HG02623 (cell line): ENCODE results near the gene DYSF.
"Not testable (repeated sequence)": the region's sequence is repeated elsewhere in the genome, so short reads cannot be mapped to it uniquely, and the experiment has no call there.

Source experiments
- ATAC-seq: cut with Tn5 transposase; IDR thresholded peaks from one replicate; pipeline ENCODE4 v1.9.1; 2021; ENCODE audit warnings: moderate library complexity; ENCODE audit not compliant: unreplicated experiment

The DYSF gene

DNA sequence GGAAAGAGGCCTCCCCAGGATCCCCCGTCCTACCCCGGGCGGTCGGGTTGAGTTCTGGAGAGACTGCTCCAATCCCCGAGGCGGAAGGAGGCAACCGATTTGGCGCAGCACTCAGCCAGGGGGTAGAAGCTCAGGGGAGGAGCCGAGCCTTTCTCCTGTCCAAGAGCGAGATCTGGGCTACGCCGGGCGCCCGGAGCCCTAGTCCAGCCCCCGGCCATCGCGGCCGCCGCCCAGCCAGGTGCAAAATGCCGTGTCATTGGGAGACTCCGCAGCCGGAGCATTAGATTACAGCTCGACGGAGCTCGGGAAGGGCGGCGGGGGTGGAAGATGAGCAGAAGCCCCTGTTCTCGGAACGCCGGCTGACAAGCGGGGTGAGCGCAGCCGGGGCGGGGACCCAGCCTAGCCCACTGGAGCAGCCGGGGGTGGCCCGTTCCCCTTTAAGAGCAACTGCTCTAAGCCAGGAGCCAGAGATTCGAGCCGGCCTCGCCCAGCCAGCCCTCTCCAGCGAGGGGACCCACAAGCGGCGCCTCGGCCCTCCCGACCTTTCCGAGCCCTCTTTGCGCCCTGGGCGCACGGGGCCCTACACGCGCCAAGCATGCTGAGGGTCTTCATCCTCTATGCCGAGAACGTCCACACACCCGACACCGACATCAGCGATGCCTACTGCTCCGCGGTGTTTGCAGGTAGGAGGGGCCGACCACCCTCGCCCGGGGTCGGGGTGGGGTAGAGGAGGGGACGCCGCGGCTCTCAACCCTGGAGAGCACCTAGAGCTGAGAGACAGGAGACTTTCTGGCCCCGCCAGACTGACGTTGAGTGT lies at the start of gene DYSF:
Gene DYSF (plus strand): TSS at position 158 of the 817 bp plus-strand sequence.
- ATAC-seq, result no peak

DNA sequence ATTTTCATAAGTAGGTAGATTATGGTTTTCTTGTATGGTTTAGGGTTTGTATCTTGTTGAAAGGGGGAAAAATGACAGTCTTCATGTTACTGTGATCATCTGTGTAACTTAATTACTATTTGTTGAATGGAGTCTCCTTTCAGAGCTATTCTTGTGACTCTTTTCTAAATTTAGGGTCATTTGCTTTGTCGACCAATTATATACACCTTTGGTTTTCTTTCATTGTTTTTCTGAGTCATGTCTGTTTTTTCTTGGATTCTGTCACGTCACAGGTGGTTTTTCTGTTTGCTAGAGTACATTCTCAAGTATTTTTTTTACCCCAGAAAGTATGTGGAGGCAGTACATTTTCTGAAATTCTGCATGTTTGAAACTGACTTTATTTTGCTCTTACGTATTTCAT lies 43.8 kb upstream of the DYSF start:
- no peak for ATAC-seq

DNA sequence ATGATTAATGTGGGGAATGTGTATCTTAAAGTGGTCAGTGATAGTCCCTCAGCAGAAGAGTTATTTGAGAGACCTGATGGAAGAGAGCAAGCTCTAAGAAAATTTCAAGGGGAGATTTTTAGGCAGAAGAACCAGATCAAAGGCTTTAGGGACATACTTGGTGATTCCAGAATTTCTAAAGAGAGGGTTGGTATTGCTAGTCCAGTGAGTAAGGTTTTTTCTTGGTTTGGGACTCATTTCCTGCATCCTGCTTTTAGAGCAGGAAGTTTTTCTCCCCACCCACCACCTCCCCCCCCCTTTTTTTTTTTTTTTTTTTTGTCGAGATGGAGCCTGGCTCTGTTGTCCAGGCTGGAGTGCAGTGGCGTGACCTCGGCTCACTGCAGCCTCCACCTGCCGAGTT lies 42.7 kb upstream of the DYSF start:
- ATAC-seq, result no peak

DNA sequence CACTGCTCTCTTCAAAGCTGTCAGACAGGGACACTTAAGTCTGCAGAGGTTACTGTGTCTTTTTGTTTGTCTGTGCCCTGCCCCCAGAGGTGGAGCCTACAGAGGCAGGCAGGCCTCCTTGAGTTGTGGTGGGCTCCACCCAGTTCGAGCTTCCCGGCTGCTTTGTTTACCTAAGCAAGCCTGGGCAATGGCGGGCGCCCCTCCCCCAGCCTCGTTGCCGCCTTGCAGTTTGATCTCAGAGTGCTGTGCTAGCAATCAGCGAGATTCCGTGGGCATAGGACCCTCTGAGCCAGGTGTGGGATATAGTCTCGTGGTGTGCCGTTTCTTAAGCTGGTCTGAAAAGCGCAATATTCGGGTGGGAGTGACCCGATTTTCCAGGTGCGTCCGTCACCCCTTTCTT lies 36.5 kb upstream of the DYSF start:
- not testable (repeated sequence) for ATAC-seq

DNA sequence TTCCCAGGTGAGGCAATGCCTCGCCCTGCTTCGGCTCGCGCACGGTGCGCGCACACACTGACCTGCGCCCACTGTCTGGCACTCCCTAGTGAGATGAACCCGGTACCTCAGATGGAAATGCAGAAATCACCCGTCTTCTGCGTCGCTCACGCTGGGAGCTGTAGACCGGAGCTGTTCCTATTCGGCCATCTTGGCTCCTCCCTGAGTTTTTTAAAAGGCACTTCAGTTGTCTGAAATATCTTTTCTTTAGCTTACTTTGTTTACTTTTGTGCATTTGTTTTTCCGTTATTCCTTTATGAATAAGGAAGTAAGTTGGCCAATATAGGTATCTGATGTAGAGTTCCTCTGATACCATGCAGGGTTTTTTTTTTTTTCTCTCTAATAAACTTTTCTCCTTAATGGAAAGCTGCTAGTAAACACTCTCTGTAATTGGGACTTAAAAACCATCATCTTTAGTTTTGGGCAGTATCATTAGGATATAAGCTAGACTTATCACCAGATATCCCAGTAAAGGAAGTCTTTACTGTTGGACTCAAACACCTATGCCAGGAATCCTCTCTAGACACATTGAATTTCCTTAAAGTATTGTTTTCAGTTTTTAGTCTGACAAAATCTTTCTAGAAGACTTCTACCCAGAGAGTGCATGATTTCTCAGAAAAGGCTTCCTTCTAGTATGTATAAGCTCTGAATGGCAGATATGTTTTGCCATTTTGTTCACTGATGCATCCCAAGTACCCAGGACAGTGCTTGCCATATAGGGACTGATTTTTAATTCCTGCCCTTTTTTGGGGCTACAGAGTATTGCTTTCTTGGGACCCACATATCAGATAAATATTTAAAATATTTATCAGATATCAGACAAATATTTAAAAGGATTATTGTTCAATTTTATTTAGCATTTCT lies 35.8 kb upstream of the DYSF start:
- ATAC-seq, result no peak

DNA sequence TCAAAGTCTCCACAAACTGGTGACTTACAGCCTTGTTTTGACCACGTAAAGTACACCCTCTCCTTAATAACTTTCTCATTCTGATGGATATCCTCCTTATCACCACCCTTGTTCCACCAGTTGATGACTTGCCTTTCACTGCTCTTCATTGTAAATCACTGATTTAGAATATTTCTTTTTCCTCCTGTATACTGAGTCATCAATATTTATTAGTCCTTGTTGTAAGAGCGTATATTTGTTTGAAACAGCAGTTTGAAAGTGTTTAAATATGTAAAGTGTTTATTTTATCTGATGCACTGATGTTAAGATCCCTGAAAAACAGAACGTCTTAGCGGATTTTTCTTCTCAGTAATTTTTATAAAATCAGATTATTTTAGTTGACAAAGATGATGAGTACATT lies 34.2 kb upstream of the DYSF start:
- ATAC-seq, result no peak

DNA sequence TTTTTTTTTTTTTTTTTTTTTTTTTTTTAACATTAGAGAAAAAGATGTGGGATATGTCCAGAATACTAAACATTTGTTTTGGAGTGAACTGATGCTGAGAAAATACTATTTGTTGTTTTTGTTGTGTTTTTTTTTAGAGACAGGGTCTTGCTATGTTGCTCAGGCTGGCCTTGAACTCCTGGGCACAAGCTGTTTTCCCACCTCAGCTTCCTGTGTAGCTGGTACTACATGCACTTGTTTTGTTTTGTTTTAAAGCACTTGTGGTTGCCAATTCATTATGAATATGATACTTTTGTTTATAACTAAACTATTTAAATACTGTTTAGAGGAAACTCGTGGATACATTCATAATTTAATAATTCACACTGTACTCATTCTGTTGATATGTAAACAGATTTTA lies 33.4 kb upstream of the DYSF start:
- ATAC-seq, result no peak

DNA sequence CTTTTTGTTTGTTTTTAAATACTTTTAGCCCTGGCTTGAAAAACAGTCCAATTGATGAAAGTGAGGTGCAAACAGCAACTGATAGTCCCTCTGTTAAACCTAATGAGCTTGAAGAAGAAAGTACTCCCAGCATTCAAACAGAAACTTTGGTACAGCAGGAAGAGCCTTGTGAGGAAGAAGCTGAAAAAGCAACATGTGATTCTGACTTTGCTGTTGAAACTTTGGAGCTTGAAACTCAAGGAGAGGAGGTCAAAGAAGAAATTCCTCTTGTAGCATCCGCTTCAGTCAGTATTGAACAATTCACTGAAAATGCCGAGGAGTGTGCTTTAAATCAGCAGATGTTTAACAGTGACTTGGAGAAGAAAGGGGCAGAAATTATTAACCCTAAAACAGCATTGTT lies 30.6 kb upstream of the DYSF start:
- ATAC-seq, result no peak

DNA sequence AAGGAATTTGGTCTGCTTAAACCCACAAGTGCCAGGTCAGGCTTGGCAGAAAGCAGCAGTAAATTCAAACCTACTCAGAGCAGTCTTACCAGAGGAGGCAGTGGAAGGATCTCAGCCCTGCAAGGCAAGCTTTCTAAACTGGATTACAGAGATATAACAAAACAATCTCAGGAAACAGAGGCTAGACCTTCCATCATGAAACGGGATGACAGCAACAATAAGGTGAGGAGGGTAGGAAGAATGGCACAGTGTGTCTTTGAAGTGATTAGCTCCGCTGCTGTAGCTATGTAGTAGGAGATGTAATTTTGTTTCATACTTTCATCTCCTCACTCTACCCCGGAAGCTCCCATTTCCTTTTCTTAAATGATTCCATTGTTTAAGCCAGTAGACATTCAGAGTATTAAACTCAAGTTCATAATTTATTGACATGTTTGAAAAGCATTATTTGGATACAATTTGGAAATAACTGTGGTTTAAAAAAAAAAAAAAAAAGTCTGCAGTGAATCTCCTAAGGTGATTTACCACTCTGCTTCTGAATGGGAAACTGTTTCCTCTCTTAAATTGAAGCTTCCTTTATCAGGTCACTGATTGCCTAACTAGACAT lies 29.4 kb upstream of the DYSF start:
- ATAC-seq, result no peak

DNA sequence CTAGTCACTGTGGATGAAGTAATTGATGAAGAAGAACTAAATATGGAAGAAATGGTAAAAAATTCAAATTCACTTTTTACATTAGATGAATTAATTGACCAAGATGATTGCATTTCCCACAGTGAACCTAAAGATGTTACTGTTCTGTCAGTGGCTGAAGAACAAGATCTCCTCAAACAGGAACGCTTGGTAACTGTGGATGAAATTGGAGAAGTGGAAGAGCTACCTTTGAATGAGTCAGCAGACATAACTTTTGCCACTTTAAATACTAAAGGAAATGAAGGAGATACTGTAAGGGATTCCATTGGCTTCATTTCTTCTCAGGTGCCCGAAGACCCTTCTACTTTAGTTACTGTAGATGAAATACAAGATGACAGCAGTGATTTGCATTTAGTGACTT lies 26.6 kb upstream of the DYSF start:
- ATAC-seq, result no peak

DNA sequence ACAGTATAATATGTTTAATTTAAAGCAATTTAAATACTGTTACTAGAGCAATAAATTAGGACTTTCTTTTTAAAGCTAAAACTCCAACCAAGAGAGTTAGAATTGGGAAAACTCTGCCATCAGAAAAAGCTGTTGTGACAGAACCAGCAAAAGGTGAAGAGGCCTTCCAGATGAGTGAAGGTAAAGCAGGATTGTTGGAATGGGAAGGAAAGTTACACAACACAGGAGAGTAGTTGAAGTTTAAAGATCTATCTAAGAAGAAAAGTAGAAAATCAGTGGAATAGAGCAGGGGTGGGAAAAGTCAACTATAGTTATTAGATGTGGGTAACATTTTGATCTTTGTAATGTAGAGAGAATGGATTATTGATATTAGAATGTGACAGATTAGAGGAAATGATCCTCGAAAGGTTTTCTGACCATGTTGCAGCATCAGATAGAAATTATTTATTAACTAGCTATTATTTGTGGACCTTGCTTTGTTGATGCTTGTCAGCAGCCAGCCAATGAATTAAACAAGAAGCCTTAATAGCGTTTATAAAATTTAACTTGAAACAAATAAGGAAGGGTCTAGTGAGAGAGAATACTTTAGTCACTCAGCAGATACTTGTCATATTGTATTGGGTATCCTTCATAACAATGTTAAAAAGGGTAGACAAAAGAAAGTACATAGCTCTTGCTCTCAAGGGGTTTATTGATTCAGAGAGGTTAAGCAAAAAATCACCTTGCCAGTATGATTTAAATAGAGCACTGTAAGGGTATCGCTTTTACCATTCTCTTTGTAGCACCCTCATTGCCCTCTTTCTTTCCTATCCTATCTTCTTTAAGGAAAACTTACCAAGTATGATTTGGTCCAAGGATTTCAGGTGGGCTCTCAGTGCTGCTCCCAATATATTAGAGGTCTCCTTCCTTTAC lies 24.6 kb upstream of the DYSF start:
- no peak for ATAC-seq

DNA sequence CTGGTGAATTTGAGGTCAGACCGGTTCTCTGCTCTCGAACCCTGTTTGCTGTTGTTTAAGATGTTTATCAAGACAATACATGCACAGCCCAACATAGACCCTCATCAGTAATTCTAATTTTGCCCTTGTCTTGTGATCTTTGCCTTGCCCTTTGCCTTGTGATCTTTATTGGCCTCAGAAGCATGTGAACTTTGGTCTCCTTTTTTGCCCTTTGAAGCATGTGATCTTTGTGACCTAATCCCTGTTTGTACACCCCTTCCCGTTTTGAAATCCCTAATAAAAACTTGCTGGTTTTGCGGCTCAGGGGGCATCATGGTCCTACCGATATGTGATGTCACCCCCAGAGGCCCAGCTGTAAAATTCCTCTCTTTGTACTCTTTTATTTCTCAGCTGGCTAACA lies 8.2 kb upstream of the DYSF start:
- not testable (repeated sequence) for ATAC-seq

DNA sequence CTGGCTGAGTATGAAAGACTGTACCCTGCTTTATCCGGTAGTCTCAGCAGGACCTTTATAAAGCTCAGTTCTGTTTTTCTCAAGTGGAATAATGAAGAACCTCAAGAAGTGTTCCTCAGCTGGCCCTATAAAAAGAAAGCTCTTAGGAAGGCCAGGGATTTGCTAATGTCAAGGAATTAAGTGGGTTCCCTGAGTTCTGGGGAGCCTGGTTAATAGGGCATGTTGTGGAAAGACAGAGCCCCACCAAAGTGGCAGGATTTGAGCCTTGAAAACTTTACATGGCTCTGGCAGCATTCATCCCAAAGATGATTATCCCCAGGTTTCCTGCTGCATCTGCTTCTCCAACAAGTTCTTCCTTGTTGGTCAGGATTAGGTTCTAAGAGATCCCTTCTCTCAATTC lies 6.9 kb upstream of the DYSF start:
- ATAC-seq, result no peak

DNA sequence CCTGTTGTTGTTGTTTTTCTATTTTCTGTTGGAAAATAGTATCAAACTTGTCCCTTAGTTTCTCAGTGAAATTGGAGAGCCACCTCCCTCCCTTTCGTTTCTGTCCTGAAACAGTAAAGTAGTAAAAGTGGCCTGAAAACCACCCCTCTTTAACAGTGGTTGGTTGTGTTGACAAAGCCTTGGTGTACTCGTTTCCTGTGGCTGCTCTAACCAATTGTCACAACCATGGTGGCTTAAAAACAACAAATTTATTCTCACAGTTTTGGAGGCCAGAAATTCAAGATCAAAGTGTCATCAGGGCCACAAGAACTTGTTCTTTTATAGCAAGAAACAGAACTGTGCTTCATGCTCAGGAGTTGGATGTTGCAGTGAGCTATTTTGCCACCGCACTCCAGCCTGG lies 4.0 kb upstream of the DYSF start:
- ATAC-seq, result no peak

DNA sequence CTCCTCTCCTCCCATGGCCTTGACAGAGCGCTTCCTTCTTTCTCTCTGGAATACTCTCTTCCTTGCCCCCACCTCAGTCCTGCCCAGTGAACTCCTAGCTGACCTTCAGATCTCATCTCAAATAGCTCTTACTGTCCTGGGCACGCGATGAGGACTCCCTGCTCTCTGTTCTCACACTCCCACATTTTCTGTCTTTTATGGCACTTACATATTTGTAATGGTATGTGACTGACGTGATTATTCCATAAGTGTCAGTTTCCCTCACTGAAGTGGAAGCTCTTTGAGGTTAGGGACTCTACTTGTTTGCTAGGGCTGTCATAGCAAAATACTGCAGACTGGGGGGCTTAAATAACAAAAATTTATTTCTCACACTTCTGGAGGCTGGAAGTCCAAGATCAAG lies 1.7 kb upstream of the DYSF start:
- ATAC-seq, result no peak

DNA sequence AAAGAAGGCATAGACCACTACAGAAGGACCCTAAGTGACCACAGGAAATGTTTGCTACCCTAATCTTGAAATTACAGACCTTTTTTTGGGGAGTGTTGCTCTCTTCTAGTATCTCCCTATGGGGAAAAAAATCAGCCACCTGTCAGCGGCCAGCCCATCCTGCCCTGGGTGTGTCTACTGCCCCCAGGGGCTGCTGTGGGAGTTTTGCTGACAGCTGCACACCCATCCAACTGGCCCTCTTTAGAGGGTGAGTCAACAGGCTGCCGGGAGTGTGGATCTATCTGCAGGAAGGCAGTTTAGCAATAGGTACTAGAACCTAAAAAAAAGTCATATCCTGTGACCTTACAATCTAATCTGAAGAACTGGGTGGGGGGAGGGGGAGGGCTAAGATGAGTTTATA lies 796 bp upstream of the DYSF start:
- no peak for ATAC-seq

DNA sequence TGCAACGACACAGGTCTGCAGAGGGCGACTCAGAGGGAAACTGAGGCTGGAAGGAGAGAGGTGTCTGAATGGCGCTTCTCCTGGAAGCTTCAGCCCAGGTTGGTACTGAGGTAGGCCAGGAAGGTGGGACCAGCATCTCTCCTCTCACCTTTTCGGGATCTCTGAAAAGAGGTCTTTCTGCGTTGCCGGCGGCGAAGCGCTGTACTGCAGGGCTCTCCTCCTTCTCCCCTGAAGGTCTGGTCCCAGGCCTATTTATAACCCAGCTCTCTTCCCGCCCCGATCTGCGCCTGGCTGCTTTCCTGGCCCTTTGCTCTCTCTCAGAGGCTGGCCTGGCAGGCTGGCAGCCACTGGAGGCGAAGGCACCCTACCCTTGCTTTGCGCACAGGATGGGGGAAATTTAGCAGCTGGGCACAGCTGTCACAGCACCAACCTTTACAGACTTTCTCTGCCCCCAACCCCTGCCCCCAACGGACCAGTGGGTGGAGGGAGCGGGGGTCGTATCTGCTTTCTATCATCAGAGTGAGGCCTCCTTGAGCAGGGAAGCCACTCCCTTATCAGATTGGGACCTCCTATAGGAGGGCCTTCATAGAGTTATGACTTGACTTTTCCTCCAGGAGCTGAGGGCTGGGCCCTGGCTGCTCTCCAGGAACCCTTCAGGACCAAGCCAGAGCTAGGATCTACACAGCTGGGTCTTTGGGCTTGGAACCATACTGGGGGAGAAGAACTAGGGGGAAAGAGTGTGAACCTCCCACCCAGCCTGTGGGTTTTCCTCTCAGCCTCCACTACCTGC lies 1.1 kb downstream of the DYSF start:
- ATAC-seq, result no peak

DNA sequence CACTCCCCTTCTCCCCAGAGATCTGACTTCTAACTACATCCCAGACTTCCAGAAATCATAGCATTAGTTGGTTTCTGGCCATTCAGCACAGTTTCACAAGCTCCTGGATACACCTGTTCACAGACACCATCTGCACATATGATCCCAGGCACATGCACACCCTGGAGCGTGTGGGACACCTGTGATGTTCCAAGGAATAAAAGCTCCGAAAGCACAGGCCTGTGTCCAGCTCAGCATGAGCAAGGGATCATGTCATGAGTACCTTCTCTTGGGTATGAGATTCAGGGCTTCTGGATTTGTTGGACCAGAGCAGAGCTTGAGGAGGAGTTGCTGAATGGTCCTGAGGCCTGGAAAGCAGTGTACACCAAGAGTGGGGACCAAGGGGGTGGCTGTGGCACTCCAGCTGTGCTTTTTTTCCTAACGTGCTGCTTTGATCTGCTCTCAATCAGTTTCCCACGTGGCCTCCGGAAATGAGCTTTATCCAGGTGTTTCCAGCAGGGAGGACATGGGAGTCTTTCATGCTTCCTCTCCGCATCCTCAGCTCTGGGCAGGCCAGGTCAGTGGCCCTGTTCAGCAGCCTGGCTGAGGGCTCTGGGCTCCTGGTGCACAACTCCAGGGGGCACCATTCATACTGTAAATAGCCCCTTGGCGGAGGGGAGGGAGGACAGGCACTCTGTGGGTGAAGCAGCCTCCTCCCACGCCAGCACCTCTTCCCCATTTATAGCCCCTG lies 1.8 kb downstream of the DYSF start:
- no peak for ATAC-seq
